Fibroblast of lung (primary cell): ENCODE data around the gene NUP210.

ENCODE experiments used
- EZH2 ChIP-seq: IDR thresholded peaks from 2 replicates; pipeline ENCODE4 v1.5.1; 2012; ENCODE audit warnings: low read length, control low read depth, mild to moderate bottlenecking; ENCODE audit errors: missing control alignments
- TF ChIP-seq, protein P1 (sequence below), 2 donors: IDR thresholded peaks in 1 of 2; conservative IDR thresholded peaks in 1 of 2; 1 replicate in 1 of 2; 2 replicates in 1 of 2; pipeline ENCODE4 v1.5.1; 2011 to 2012; ENCODE audit warnings: low read length in 2 of 2, control low read depth in 1 of 2, inconsistent platforms in 1 of 2, low read depth in 1 of 2, mild to moderate bottlenecking in 1 of 2

- TF ChIP-seq, protein P1, sequence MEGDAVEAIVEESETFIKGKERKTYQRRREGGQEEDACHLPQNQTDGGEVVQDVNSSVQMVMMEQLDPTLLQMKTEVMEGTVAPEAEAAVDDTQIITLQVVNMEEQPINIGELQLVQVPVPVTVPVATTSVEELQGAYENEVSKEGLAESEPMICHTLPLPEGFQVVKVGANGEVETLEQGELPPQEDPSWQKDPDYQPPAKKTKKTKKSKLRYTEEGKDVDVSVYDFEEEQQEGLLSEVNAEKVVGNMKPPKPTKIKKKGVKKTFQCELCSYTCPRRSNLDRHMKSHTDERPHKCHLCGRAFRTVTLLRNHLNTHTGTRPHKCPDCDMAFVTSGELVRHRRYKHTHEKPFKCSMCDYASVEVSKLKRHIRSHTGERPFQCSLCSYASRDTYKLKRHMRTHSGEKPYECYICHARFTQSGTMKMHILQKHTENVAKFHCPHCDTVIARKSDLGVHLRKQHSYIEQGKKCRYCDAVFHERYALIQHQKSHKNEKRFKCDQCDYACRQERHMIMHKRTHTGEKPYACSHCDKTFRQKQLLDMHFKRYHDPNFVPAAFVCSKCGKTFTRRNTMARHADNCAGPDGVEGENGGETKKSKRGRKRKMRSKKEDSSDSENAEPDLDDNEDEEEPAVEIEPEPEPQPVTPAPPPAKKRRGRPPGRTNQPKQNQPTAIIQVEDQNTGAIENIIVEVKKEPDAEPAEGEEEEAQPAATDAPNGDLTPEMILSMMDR (conservative IDR thresholded peaks at IDR 0.05 in 1 of 2, IDR thresholded peaks at IDR 0.05 in 1 of 2; ENCODE audit: low read depth in 1 of 2, low read length in 2 of 2): no peak
- no peak for TF ChIP-seq EZH2
Observed at GRCh38 chr3:13399603-13400002, 20.5 kb downstream of the NUP210 start.
